Lower leg skin (tissue), 4 donors: Measurements from ENCODE around the gene TMEM123. TPM values are rescaled to one million over a fixed set of nuclear protein-coding genes. Genes with fewer than 3 reads are reported as not detected.

Source experiments
- DNase-seq, 2 donors: peaks; one replicate each; pipeline ENCODE4 v3.0.0-alpha.2; 2019; ENCODE audit warnings: low spot score in 2 of 2
- H3K4me3 ChIP-seq: fragments of 200-600 bp; sonication (generic); 2 replicates; pipeline ENCODE4 v1.5.1; 2017; ENCODE audit warnings: mild to moderate bottlenecking, low read depth; ENCODE audit not compliant: poor library complexity, severe bottlenecking
- CTCF ChIP-seq, 3 donors: fragments of 450-650 bp; IDR thresholded peaks; one replicate each; pipeline ENCODE4 v1.5.1; 2016; ENCODE audit warnings: antibody characterized with exemption in 3 of 3, mild to moderate bottlenecking in 3 of 3, moderate library complexity in 2 of 3
- POLR2A ChIP-seq, 2 donors: fragments of 450-650 bp; IDR thresholded peaks; one replicate each; pipeline ENCODE4 v1.6.1; 2016 to 2017; ENCODE audit warnings: antibody characterized with exemption in 2 of 2, mild to moderate bottlenecking in 1 of 2, moderate library complexity in 1 of 2
- WGBS, 2 donors: methylation state at CpG; one replicate each; pipeline ENCODE4 v1.1.5; 2018; 5-methylcytosine and 5-hydroxymethylcytosine counted together
- intact Hi-C: fragments of 100-400 bp; cut with DNase I; formaldehyde crosslinking; loops from one replicate; pipeline ENCODE4 v1.15.0; 2023; ENCODE audit warnings: low total_unique reads
- total RNA-seq, 4 donors: library from RNA; depleted of rRNA; stranded (reverse); fragments of >200 nt; gene quantifications; one replicate each; pipeline ENCODE4 v1.1.0, GENCODE V29; 2016

The TMEM123 gene
- total RNA-seq, 4 donors from 2014 or later, result 158 to 250 (median 206) TPM

- 58 to 67% methylated on average over 3 of the region's 3 CpGs for WGBS, 2 donors
Observed at GRCh38 chr11:102419181-102419580, 33.4 kb downstream of the TMEM123 start.

GRCh38 chr11:102416976-102417375 is 35.6 kb downstream of the TMEM123 start:
- no peak for DNase-seq

More at GRCh38 chr11:102419181-102419580, 33.4 kb downstream of the TMEM123 start:
- DNase-seq, result no peak
- no peak for TF ChIP-seq CTCF (IDR thresholded peaks at IDR 0.05)
- TF ChIP-seq POLR2A (IDR thresholded peaks at IDR 0.05), result no peak
- H3K4me3 ChIP-seq, result no peak overlapping the region
- intact Hi-C loops, result no loop called here

GRCh38 chr11:102415304-102415916 is 37.2 kb downstream of the TMEM123 start:
- DNase-seq, result no peak
- intact Hi-C loops, result no loop called here
- TF ChIP-seq POLR2A (IDR thresholded peaks at IDR 0.05), result no peak
- no peak for TF ChIP-seq CTCF (IDR thresholded peaks at IDR 0.05)
- 68 to 73% methylated on average over 1 of the region's 1 CpG for WGBS, 2 donors
- H3K4me3 ChIP-seq, result no peak overlapping the region

More at GRCh38 chr11:102416976-102417375, 35.6 kb downstream of the TMEM123 start:
- WGBS, 2 donors, result 96 to 97% methylated on average over 2 of the region's 2 CpGs
- TF ChIP-seq POLR2A (IDR thresholded peaks at IDR 0.05), result no peak
- no peak for TF ChIP-seq CTCF (IDR thresholded peaks at IDR 0.05)
- no peak overlapping the region for H3K4me3 ChIP-seq
- intact Hi-C loops, result no loop called here

GRCh38 chr11:102414559-102414958 is 38.0 kb downstream of the TMEM123 start:
- no peak overlapping the region for H3K4me3 ChIP-seq
- no peak for DNase-seq
- 98 to 100% methylated on average over 2 of the region's 2 CpGs for WGBS, 2 donors
- TF ChIP-seq CTCF (IDR thresholded peaks at IDR 0.05) (no peak), POLR2A (IDR thresholded peaks at IDR 0.05) (no peak)
- intact Hi-C loops, result no loop called here

GRCh38 chr11:102413497-102413896 is 39.1 kb downstream of the TMEM123 start:
- intact Hi-C loops, result no loop called here
- WGBS, 2 donors, result 96 to 97% methylated on average over 4 of the region's 4 CpGs
- no peak overlapping the region for H3K4me3 ChIP-seq
- TF ChIP-seq POLR2A (IDR thresholded peaks at IDR 0.05) (no peak), CTCF (IDR thresholded peaks at IDR 0.05) (no peak)
- DNase-seq, result no peak

GRCh38 chr11:102411142-102411541 is 41.4 kb downstream of the TMEM123 start:
- no peak overlapping the region for H3K4me3 ChIP-seq
- intact Hi-C loops, result no loop called here
- 95% methylated on average over 7 of the region's 7 CpGs for WGBS, 2 donors
- TF ChIP-seq CTCF (IDR thresholded peaks at IDR 0.05), result no peak
- TF ChIP-seq POLR2A (IDR thresholded peaks at IDR 0.05), result no peak
- no peak for DNase-seq
